HG03469 (cell line): ENCODE data around the gene PLCD4.

ENCODE experiments used
- ATAC-seq: cut with Tn5 transposase; IDR thresholded peaks from one replicate; pipeline ENCODE4 v1.9.1; 2021; ENCODE audit warnings: mild to moderate bottlenecking, moderate library complexity, moderate number of reproducible peaks; ENCODE audit not compliant: unreplicated experiment

The PLCD4 gene

GRCh38 chr2:218607436-218608115, at the start of gene PLCD4:
Gene PLCD4 (plus strand): TSS chr2:218607899. CDS start chr2:218615740, 7,841 bp downstream.
- no peak for ATAC-seq

GRCh38 chr2:218557941-218558340, 49.8 kb upstream of the PLCD4 start:
- ATAC-seq = no peak

GRCh38 chr2:218558986-218559385, 48.7 kb upstream of the PLCD4 start:
- no peak for ATAC-seq

- ATAC-seq = no peak
These were observed 43.6 kb upstream of the PLCD4 start for GRCh38 chr2:218564056-218564455.

DNA sequence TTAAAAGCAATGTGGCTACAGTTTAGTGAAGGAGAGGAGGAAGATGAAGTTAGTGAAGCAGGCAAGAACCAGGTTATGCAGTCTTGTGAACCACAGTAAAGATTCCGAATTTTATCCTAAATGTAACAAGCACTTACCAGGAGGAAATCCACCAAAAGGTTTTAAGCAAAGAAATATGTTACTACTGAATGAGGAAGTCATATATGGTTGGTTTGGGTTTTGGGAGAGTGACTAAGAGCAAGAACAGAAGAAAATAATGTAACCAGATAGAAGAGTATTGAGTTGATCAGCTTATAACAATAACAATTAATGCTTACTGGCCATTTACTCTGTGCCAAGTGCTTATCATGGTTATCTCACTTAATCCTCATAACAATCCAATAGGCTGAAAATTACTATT, 41.4 kb upstream of the PLCD4 start:
- no peak for ATAC-seq

GRCh38 chr2:218567797-218568189, 39.9 kb upstream of the PLCD4 start:
- peak; percentile 21 for ATAC-seq

GRCh38 chr2:218568190-218569037, 39.3 kb upstream of the PLCD4 start, which contains the start of the genes CNOT9 and USP37:
Gene CNOT9 (plus strand): TSS chr2:218568839. CDS start chr2:218568955, 116 bp downstream.
Gene USP37 (minus strand): TSS chr2:218568351. CDS start chr2:218558653, 9,698 bp downstream.
- ATAC-seq = peak; percentile 36

DNA sequence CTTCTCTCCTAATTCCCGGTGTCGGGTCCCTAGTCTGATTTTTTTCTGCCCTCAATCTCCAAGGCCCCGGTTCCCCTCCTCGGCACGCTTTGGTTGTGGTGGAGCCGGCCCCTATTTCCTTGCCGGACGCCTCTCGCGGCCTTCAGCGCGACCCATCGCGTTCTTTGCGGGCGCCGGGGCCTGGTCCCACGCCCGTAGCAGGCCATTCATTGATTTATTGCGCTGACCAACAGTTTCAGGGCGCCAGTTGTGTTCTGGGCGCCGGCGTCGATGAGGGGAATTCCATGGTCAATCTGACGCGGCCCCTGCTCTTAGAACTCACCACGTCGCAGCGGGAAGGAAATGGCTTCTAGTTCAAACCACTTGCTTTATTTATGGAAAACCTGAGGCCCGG, 38.7 kb upstream of the PLCD4 start:
- ATAC-seq = no peak

DNA sequence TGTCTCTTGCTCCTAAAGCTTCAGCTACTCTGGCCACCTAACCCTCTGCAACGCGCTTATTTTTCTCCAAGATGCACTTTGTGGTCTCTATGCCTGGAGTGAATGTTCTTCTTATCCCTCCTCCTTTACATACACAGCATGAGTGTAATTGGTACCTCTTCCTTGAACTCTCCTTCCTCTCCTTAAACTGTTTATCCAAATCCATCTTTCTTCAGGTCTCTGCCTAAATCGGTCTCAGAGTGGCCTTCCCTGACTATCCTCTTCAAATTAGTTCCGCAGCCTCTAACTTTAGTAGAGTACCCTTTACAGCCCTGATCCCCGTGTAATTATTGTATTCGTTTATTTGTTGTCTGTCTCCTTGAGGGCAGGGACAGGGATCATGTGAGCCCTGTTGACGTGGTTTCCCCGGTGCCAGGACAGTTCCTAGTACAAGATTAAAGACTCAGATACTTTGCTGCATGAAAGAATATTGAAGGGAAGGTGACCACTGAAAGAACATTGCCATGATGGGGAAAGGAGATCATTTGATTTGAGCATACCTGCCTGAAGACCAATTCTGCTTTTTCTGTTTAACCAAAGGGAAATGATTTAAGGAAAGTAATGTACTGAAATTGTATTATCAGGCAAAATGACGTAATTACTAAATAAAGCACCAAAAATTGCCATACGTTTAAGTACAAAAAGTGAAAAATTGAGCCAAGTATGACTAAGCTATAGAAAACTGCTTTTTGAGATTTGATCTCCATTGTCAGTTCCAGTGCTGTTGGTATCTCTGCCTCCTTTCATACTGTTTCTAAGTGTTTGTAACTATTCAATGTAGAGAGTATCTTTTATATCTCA, 37.8 kb upstream of the PLCD4 start:
- no peak for ATAC-seq

- ATAC-seq = no peak
These were observed 36.8 kb upstream of the PLCD4 start for GRCh38 chr2:218570850-218571249.

DNA sequence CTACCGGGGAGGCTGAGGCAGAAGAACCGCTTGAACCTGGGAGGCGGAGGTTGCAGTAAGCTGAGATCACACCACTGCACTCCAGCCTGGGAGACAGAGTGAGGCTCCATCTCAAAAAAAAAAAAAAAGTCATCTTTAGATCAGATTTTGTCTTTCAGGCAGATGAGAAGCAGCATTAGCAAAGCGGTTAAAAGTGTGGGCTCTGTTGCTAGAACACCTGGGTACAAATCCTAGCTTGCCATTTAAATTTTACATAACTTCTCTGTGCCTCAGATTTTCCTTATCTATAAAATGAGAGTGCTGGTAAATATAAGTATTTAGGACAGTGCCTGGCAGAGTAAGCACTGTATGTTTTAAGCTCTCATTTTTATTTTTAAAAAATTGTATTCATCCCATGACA, 30.8 kb upstream of the PLCD4 start:
- ATAC-seq = no peak

DNA sequence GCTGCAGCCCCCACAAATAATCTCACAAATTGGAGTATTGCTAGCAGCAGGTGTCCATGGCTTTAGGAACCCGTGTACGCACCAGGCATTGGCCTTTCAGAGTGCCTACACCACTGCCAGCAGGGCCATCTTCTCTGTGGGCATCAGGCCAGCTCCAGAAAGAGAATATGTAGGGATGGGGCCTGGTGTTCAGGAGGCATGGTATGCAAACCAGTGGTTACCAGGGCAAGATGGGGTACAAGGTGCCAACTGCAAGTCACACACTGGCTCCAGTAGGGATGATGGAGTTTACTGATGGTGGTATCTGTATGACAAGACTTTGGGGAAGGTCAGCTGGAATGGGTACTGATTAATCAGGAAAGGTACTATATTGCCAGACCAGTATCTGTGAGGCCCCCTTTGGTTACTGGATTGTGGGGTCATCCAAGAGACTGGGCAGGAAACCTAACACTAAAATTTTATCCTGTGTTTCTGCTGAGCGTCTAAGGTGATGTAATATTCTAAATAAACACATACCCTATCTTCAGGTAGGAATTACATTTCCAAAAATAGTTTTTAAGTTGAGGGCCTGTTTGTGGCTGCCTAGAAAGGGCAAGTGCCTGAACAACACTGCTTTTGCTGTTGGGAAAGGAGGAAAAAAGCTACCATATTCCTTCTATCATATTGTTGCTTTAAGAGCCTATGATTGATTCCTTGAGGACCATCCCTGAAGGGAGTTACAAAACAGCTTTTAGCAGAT, 30.0 kb upstream of the PLCD4 start:
- no peak for ATAC-seq

DNA sequence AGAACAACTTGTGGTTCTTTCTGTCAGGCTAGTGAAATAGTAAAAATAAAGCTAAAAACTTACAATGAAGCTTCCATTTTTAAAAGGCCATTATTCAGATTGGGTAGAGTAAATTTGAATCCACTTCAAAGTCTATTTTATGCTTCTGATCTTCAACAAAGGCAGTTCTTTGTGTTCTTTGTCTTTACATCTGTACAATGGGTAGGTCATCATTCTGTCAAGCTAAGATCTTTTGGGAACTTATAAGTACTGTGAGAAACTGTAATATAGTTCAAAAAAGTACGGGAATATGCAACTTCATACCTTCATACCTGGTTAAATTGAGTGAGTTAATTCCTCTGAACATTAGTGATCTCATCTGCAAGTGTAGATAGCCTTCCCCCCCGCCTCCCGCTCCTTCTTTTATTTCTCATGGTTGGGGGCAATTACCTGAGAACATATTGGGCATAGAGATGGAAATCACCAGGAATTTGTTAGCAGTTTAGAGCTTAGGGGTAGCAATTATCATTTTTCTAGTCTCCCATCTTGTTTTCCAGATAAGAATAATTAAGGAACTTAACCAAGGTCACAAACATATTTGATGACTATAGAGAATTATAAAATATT, 29.3 kb upstream of the PLCD4 start:
- ATAC-seq = no peak

DNA sequence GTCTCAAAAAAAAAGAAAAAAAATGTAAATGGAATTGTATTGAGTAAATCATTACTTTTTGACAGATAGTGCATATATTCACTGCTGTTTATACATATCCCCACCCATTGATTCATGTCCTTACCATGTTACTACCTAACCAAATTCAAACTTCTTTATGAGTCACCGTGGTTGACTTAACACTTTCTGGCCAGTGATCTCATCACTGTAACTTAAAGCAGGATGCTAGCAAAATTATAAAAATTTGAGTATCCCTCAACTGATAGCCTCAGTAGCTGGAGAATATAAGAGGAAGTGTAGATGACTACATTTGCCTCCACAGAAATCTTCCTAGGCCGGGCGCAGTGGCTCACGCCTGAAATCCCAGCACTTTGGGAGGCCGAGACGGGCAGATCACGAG, 25.6 kb upstream of the PLCD4 start:
- peak; percentile 58 for ATAC-seq

- ATAC-seq = no peak
These were observed 23.5 kb upstream of the PLCD4 start for GRCh38 chr2:218583983-218584850.

GRCh38 chr2:218585541-218585940, 22.2 kb upstream of the PLCD4 start:
- no peak for ATAC-seq

GRCh38 chr2:218605432-218605831, 2.3 kb upstream of the PLCD4 start:
- no peak for ATAC-seq

- ATAC-seq = no peak
These were observed 8.2 kb downstream of the PLCD4 start for GRCh38 chr2:218615868-218616315.
